HCT116 (cell line): Measurements from ENCODE around the gene RERG. TPM values are rescaled to one million over a fixed set of nuclear protein-coding genes. Genes with fewer than 3 reads are reported as not detected.

Source experiments
- ATAC-seq: fragments of 200-7000 bp; cut with Tn5 transposase; 2 replicates; pipeline ENCODE4 v1.9.1; 2020; ENCODE audit warnings: mild to moderate bottlenecking, moderate library complexity
- BruUV-seq: library from RNA; stranded (reverse); fragments of 400-500 nt; replicated peaks from 2 replicates; lab custom pipeline; 2021; lab: Mats Ljungman, UMichigan
- CTCF ChIA-PET: fragments of 300-600 bp; sonication (Branson Sonifier 250); formaldehyde crosslinking; loops from one replicate; lab custom pipeline; 2021; ENCODE audit warnings: antibody characterized with exemption; lab: Charles Lee
- POLR2A ChIA-PET: fragments of 300-600, 350-600 bp; sonication (Branson Sonifier 250); formaldehyde crosslinking; loops from one replicate; lab custom pipeline; 2021; ENCODE audit warnings: antibody characterized with exemption; lab: Charles Lee
- RAD21 ChIA-PET, 2 experiments: fragments of 300-600 bp; sonication (Branson Sonifier 250); formaldehyde crosslinking; loops; one replicate each; lab custom pipeline; 2023; ENCODE audit warnings: low total read pairs in 2 of 2; ENCODE audit not compliant: uncharacterized antibody in 2 of 2, unreplicated experiment in 2 of 2, low non-redundant PET in 1 of 2; lab: Charles Lee
- DNase-seq: peaks from one replicate; pipeline ENCODE4 v3.0.0-alpha.2; 2010; ENCODE audit warnings: low read depth, low spot score
- H2AFZ ChIP-seq: fragments of 200-600 bp; shearing (Covaris generic), sonication (generic); 2 replicates; pipeline ENCODE4 v1.6.1; 2017; ENCODE audit warnings: low read depth, mixed run types, mixed read lengths, antibody characterized with exemption, low read length; ENCODE audit not compliant: poor library complexity, severe bottlenecking
- H3K27ac ChIP-seq: 2 replicates; pipeline ENCODE4 v1.5.1; 2012; ENCODE audit warnings: low read depth, low read length
- H3K27me3 ChIP-seq: fragments of 200-600 bp; sonication (generic); 2 replicates; pipeline ENCODE4 v1.6.1; 2016; ENCODE audit warnings: mixed run types, low read length, mixed read lengths; ENCODE audit not compliant: insufficient read depth
- H3K36me3 ChIP-seq, 2 experiments: fragments of 200-500 bp in 1 of 2; fragments of 200-600 bp in 1 of 2; sonication (Bioruptor generic) in 1 of 2; sonication (generic) in 1 of 2; 2 replicates each; pipeline versions ENCODE4 v1.5.1 to v1.6.1; 2014 to 2016; ENCODE audit warnings: low read length in 2 of 2, inconsistent platforms in 1 of 2, mixed read lengths in 1 of 2, mixed run types in 1 of 2; ENCODE audit not compliant: insufficient read depth in 2 of 2, control insufficient read depth in 1 of 2
- H3K4me1 ChIP-seq, 2 experiments: fragments of 200-600 bp in 1 of 2; sonication (generic) in 1 of 2; 2 replicates each; pipeline versions ENCODE4 v1.5.1 to v1.6.1; 2012 to 2017; ENCODE audit warnings: low read length in 2 of 2, inconsistent platforms in 1 of 2, mild to moderate bottlenecking in 1 of 2, mixed read lengths in 1 of 2, mixed run types in 1 of 2, moderate library complexity in 1 of 2; ENCODE audit not compliant: insufficient read depth in 2 of 2, control insufficient read depth in 1 of 2
- H3K4me2 ChIP-seq: fragments of 200-600 bp; sonication (generic); 2 replicates; pipeline ENCODE4 v1.6.1; 2017; ENCODE audit warnings: mixed run types, low read length, mixed read lengths
- H3K4me3 ChIP-seq, 2 experiments: fragments of 200-600 bp in 1 of 2; sonication (generic) in 1 of 2; replicated peaks in 1 of 2; 2 replicates each; pipeline ENCODE4 v1.5.1; 2011 to 2016; ENCODE audit warnings: low read length in 2 of 2, control low read depth in 1 of 2, low read depth in 1 of 2, mild to moderate bottlenecking in 1 of 2, mixed read lengths in 1 of 2, mixed run types in 1 of 2
- H3K79me2 ChIP-seq: fragments of 200-600 bp; sonication (generic); 2 replicates; pipeline ENCODE4 v1.6.1; 2017; ENCODE audit warnings: mild to moderate bottlenecking, mixed run types, low read length, moderate library complexity, mixed read lengths; ENCODE audit not compliant: insufficient read depth
- H3K9ac ChIP-seq: fragments of 200-600 bp; sonication (generic); 2 replicates; pipeline ENCODE4 v1.6.1; 2016; ENCODE audit warnings: low read length, mixed read lengths
- H3K9me2 ChIP-seq: fragments of 200-600 bp; sonication (generic), shearing (Covaris generic); 2 replicates; pipeline ENCODE4 v1.6.1; 2017; ENCODE audit warnings: mixed run types, mild to moderate bottlenecking, moderate library complexity; ENCODE audit not compliant: insufficient read depth
- H3K9me3 ChIP-seq, 2 experiments: fragments of 200-500 bp in 1 of 2; fragments of 200-600 bp in 1 of 2; sonication (Bioruptor generic) in 1 of 2; sonication (generic) in 1 of 2; 2 replicates each; pipeline ENCODE4 v1.6.1; 2014 to 2017; ENCODE audit warnings: low read length in 2 of 2, mixed read lengths in 2 of 2, inconsistent platforms in 1 of 2, low read depth in 1 of 2, mild to moderate bottlenecking in 1 of 2, mixed run types in 1 of 2, moderate library complexity in 1 of 2; ENCODE audit not compliant: control insufficient read depth in 1 of 2, insufficient read depth in 1 of 2
- H4K20me1 ChIP-seq: fragments of 200-600 bp; sonication (generic), shearing (Covaris generic); 2 replicates; pipeline ENCODE4 v1.6.1; 2017; ENCODE audit warnings: mixed run types, mild to moderate bottlenecking, moderate library complexity; ENCODE audit not compliant: insufficient read depth
- CEBPB ChIP-seq: IDR thresholded peaks from 2 replicates; pipeline ENCODE4 v1.6.1; 2012; ENCODE audit warnings: low read depth
- JUND ChIP-seq: IDR thresholded peaks from 2 replicates; pipeline ENCODE4 v1.6.1; 2012
- RAD21 ChIP-seq: IDR thresholded peaks from 2 replicates; pipeline ENCODE4 v1.6.1; 2012; ENCODE audit warnings: low read depth, mild to moderate bottlenecking
- REST ChIP-seq: IDR thresholded peaks from 2 replicates; pipeline ENCODE4 v1.6.1; 2012; ENCODE audit warnings: low read depth
- SP1 ChIP-seq: IDR thresholded peaks from 2 replicates; pipeline ENCODE4 v1.6.1; 2012; ENCODE audit warnings: low read depth
- YY1 ChIP-seq: IDR thresholded peaks from 2 replicates; pipeline ENCODE4 v1.6.1; 2011; ENCODE audit warnings: low read length, low read depth, moderate library complexity, mild to moderate bottlenecking; ENCODE audit not compliant: insufficient replicate concordance; ENCODE audit errors: extremely low read depth
- ZBTB33 ChIP-seq: IDR thresholded peaks from 2 replicates; pipeline ENCODE4 v1.6.1; 2011; ENCODE audit warnings: mild to moderate bottlenecking, low read length, moderate library complexity; ENCODE audit not compliant: insufficient replicate concordance; ENCODE audit errors: extremely low read depth
- ZNF274 ChIP-seq: fragments of 200-500 bp; sonication (Bioruptor generic); IDR thresholded peaks from 2 replicates; pipeline ENCODE4 v1.6.1; 2014; ENCODE audit warnings: mild to moderate bottlenecking, low read depth, low read length, inconsistent platforms
- intact Hi-C: fragments of 100-400 bp; cut with micrococcal nuclease; formaldehyde crosslinking; loops from 2 replicates; pipeline ENCODE4 v1.10.0; 2022
- total RNA-seq: library from RNA; stranded (reverse); gene quantifications from one replicate; pipeline ENCODE4 v1.2.1, GENCODE V29; 2021; ENCODE audit not compliant: unreplicated experiment

The RERG gene
- total RNA-seq, 1 experiment from 2014 or later, result not detected

GRCh38 chr12:15230137-15230536, 8.9 kb upstream of the RERG start:
- ChIA-PET POLR2A (no interaction called here), RAD21 (no interaction called here)

More at GRCh38 chr12:15230137-15230536, 8.9 kb upstream of the RERG start:
- Histone ChIP-seq H3K9ac (no peak overlapping the region), H3K4me3 (no peak overlapping the region), H3K4me2 (no peak overlapping the region), H3K4me1 (no peaks in the 10 kb centered on the region), H3K27me3 (peaks cover 36% of the 10 kb centered on the region; the same call in 1 of the 2 replicates), H4K20me1 (no peaks in the 10 kb centered on the region), H2AFZ (no peak overlapping the region), H3K9me2 (no peaks in the 10 kb centered on the region), H3K79me2 (no peaks in the 10 kb centered on the region), H3K27ac (no peak overlapping the region), H3K9me3 (no peaks in the 10 kb centered on the region), H3K36me3 (no peaks in the 10 kb centered on the region)
- TF ChIP-seq REST, result no peak
- no peak for TF ChIP-seq JUND
- TF ChIP-seq ZNF274, result no peak
- no peak for TF ChIP-seq YY1
- TF ChIP-seq SP1, result no peak
- TF ChIP-seq RAD21, result no peak
- TF ChIP-seq ZBTB33, result no peak
- TF ChIP-seq CEBPB, result no peak
- no TSS peak for BruUV-seq
- DNase-seq, result no peak
- intact Hi-C loops, result no loop called here
- CTCF ChIA-PET, result interaction anchor here (1.0 to 1.4 kb wide), 2 partner anchors 9 to 293 kb away, joined by 3 to 4 read pairs; partner anchors contain the start of gene RERG
- ATAC-seq, result no peak
